Ramos (cell line): ENCODE measurements around the gene SASH3.

Experiments used
- in situ Hi-C: fragments of 300-500 bp; cut with MboI; formaldehyde crosslinking; loops from one replicate; pipeline ENCODE4 v1.14.3; 2022; ENCODE audit warnings: low sequenced_read_pairs; ENCODE audit not compliant: unreplicated experiment

SASH3 gene

GRCh38 chrX:129754056-129755024 lies 25.4 kb upstream of the SASH3 start:
- in situ Hi-C loops, result loop anchor here (10.0 kb wide), 1 partner anchor 70 kb away; no protein-coding TSS in a partner anchor

- in situ Hi-C loops, result loop anchor here (10.0 kb wide), 1 partner anchor 69 kb away; no protein-coding TSS in a partner anchor
Measured at GRCh38 chrX:129755779-129756650, 23.7 kb upstream of the SASH3 start.

- in situ Hi-C loops, result loop anchor here (10.0 kb wide), 1 partner anchor 65 kb away; no protein-coding TSS in a partner anchor
Measured at GRCh38 chrX:129759576-129760061, 20.1 kb upstream of the SASH3 start.

DNA sequence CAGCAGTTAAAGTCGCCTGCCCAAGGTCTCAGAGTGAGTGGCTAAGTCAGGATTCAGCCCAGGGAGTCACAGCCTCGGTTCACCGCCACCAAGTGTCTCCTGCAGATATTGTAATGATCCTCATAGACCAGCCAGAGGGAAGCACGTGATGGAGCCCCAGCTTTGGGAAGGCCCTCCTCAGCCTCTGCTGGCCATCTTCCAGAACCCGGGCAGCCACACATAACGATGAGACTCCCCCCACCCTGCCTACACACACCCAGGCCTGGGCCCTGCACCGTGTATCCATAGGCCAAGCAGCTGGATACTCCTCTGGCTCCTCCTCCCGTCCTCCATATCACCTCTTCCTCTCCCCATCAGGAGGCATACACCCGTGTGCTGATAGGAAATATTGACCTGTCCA lies 19.6 kb upstream of the SASH3 start:
- in situ Hi-C loops, result no loop called here

- in situ Hi-C loops, result no loop called here
Measured at GRCh38 chrX:129760981-129761380, 18.8 kb upstream of the SASH3 start.

- in situ Hi-C loops, result no loop called here
Measured at GRCh38 chrX:129761596-129761995, 18.2 kb upstream of the SASH3 start.

GRCh38 chrX:129762448-129762847 lies 17.3 kb upstream of the SASH3 start:
- in situ Hi-C loops, result no loop called here

DNA sequence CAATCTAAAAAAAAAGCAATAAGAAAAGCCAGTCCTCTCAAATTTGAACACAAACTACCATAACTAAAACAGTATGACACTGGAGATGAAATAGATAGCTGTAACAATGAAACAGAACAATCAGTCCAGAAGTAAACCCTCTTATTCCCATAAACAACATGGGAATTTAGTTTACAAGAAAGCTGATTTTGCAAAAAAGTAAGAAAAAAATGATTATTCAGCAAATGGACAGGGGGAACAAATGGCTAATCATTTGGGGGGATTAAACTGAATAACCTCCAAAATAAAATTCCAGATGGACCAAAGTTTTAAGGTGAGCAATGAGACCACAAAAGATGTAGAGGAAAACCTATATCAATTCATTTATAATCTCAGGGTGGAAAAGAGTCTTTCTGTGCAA lies 16.1 kb upstream of the SASH3 start:
- in situ Hi-C loops, result no loop called here

GRCh38 chrX:129768186-129768585 lies 11.6 kb upstream of the SASH3 start:
- in situ Hi-C loops, result no loop called here

- in situ Hi-C loops, result no loop called here
Measured at GRCh38 chrX:129768586-129769466, 10.9 kb upstream of the SASH3 start.

GRCh38 chrX:129769467-129770154 lies 10.1 kb upstream of the SASH3 start:
- in situ Hi-C loops, result no loop called here

GRCh38 chrX:129771266-129771995 lies 8.3 kb upstream of the SASH3 start:
- in situ Hi-C loops, result no loop called here

DNA sequence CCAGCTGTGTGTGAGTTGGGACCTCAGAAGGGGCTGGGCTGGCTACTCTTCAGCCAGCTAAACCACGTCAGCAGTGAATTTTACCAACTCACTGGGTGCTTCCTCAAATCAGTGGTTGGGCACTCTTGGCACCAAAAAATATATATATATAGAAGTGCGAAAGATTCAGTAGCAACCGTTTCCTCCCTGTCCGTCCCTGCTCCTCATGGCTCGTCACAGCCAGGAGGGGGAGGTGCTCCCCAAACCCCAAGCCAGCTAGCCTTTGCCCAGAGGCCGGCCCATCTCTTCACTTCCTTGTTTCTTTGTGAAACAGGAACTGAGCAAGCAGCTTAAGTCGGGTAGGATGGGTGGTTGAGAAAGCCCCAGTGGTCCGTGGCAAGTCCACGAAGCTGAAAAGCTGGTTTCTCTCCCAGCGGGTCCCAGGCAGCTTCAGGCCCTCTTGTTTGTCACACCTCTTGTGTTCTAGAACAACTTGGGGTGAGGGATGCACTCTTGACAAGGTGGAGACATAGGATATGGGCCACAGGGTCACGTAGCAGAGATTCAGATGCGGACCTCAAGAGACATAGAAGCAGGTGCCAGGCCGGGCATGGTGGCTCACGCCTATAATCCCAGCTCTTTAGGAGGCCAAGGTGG lies 6.8 kb upstream of the SASH3 start:
- in situ Hi-C loops, result no loop called here

DNA sequence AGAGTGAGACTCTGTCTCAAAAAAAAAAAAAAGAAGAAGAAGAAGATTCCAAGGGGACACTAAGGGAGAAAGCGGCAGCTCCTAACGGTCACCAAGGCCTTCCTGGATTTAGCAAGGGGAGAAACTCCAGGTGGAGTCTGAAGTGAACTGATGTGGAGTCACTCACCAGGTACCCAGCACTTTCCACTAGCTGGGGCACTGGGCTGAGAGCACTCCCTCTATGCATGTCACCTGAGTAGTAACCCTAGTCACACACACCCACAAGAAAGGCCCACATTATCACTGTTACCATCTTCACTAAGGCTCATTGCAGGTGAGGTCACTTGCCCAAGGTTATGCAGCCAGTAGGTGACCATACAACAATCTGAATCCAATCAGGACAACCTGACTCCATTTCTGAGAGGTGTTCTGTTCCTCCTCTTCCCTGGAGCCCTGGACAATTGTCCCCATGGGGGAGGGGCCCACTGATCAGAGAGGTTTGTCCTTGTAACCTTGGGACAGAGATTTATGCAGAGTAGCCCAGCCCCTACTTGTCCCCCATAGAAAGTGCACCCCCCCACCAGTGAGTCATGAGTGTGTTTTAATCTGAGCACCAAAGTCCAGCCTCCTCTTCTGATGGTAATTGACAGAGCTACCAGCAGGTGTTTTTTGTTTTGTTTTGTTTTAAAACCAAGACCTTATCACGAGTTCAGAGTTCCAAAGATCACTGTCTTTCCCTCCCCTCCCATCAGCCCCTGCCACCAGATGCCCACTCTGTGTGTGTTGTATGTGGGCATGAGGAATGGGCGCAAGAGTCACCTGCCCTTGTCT lies 5.9 kb upstream of the SASH3 start:
- in situ Hi-C loops, result no loop called here

- in situ Hi-C loops, result no loop called here
Measured at GRCh38 chrX:129777218-129778030, 2.3 kb upstream of the SASH3 start.

GRCh38 chrX:129779086-129779672 lies 570 bp upstream of the SASH3 start:
- in situ Hi-C loops, result no loop called here
